Caco-2 (cell line): ENCODE results near the gene ABCF1. TPM values are rescaled to one million over a fixed set of nuclear protein-coding genes. Genes with fewer than 3 reads are reported as not detected.

Source experiments
- BruUV-seq: library from RNA; stranded (reverse); fragments of 400-500 nt; replicated peaks from 2 replicates; lab custom pipeline; 2021; lab: Mats Ljungman, UMichigan
- CTCF ChIA-PET: fragments of 300-600 bp; sonication (Branson Sonifier 250); formaldehyde crosslinking; loops from one replicate; lab custom pipeline; 2022; ENCODE audit warnings: antibody characterized with exemption; lab: Charles Lee
- POLR2A ChIA-PET: fragments of 300-600 bp; sonication (Branson Sonifier 250); formaldehyde crosslinking; loops from one replicate; lab custom pipeline; 2022; ENCODE audit warnings: antibody characterized with exemption; lab: Charles Lee
- DNase-seq, 2 experiments: peaks; one replicate each; pipeline versions ENCODE4 v3.0.0 to v3.0.0-alpha.2; 2020 to 2022
- H3K27me3 ChIP-seq: replicated peaks from 2 replicates; pipeline ENCODE4 v1.6.0; 2011; ENCODE audit warnings: low read length; ENCODE audit not compliant: control insufficient read depth, insufficient read depth
- H3K36me3 ChIP-seq: 2 replicates; pipeline ENCODE4 v1.5.1; 2011; ENCODE audit warnings: low read length; ENCODE audit not compliant: control insufficient read depth, insufficient read depth
- H3K4me1 ChIP-seq: fragments of 250-450 bp; sonication (Bioruptor Pico); 2 replicates; pipeline ENCODE4 v1.5.1; 2020; ENCODE audit warnings: mild to moderate bottlenecking
- H3K4me3 ChIP-seq: 2 replicates; pipeline ENCODE4 v1.5.1; 2011; ENCODE audit warnings: low read depth, mild to moderate bottlenecking, control low read depth, low read length
- H3K9me3 ChIP-seq: fragments of 250-450 bp; sonication (Bioruptor Pico); 2 replicates; pipeline ENCODE4 v1.5.1; 2020; ENCODE audit warnings: mild to moderate bottlenecking, moderate library complexity
- H3K27ac Mint-ChIP-seq: one replicate; pipeline ENCODE4 v1.8.0; 2022; ENCODE audit warnings: mixed read lengths; ENCODE audit not compliant: unreplicated experiment
- H3K27me3 Mint-ChIP-seq: one replicate; pipeline ENCODE4 v1.8.0; 2022; ENCODE audit warnings: mixed read lengths; ENCODE audit not compliant: insufficient read depth, unreplicated experiment
- H3K36me3 Mint-ChIP-seq: one replicate; pipeline ENCODE4 v1.8.0; 2022; ENCODE audit warnings: mild to moderate bottlenecking, mixed read lengths; ENCODE audit not compliant: insufficient read depth, unreplicated experiment
- H3K4me1 Mint-ChIP-seq: one replicate; pipeline ENCODE4 v1.8.0; 2022; ENCODE audit warnings: low read depth, mixed read lengths; ENCODE audit not compliant: unreplicated experiment
- H3K4me3 Mint-ChIP-seq: one replicate; pipeline ENCODE4 v1.8.0; 2022; ENCODE audit warnings: mild to moderate bottlenecking, moderate library complexity, mixed read lengths; ENCODE audit not compliant: unreplicated experiment
- H3K9me3 Mint-ChIP-seq: one replicate; pipeline ENCODE4 v1.8.0; 2022; ENCODE audit warnings: mixed read lengths; ENCODE audit not compliant: unreplicated experiment
- CTCF ChIP-seq, 2 experiments: fragments of 200-600 bp in 1 of 2; IDR thresholded peaks; 1 replicate in 1 of 2; 2 replicates in 1 of 2; pipeline versions ENCODE4 v1.5.1 to v1.8.0; 2011 to 2022; ENCODE audit warnings: antibody characterized with exemption in 1 of 2, control low read depth in 1 of 2, inconsistent platforms in 1 of 2, low read depth in 1 of 2, low read length in 1 of 2, mild to moderate bottlenecking in 1 of 2, moderate library complexity in 1 of 2; ENCODE audit not compliant: insufficient read depth in 1 of 2, severe bottlenecking in 1 of 2, unreplicated experiment in 1 of 2
- intact Hi-C: fragments of 100-400 bp; cut with micrococcal nuclease; formaldehyde crosslinking; loops from one replicate; pipeline ENCODE4 v1.10.0; 2022; ENCODE audit not compliant: unreplicated experiment
- total RNA-seq: library from RNA; stranded (reverse); gene quantifications from 2 replicates; pipeline ENCODE4 v1.2.3, GENCODE V29; 2022

ABCF1 gene
- total RNA-seq, 1 experiment from 2014 or later = 93.7 TPM

- no peak for TF ChIP-seq CTCF (IDR thresholded peaks at IDR 0.05; ENCODE audit: insufficient read depth in 1 of 2, low read depth in 1 of 2, low read length in 1 of 2, severe bottlenecking in 1 of 2, unreplicated experiment in 1 of 2)
- H3K27me3 Mint-ChIP-seq = no peaks in the 10 kb centered on the region
Measured at GRCh38 chr6:30542915-30543314, 28.3 kb upstream of the ABCF1 start.

DNA sequence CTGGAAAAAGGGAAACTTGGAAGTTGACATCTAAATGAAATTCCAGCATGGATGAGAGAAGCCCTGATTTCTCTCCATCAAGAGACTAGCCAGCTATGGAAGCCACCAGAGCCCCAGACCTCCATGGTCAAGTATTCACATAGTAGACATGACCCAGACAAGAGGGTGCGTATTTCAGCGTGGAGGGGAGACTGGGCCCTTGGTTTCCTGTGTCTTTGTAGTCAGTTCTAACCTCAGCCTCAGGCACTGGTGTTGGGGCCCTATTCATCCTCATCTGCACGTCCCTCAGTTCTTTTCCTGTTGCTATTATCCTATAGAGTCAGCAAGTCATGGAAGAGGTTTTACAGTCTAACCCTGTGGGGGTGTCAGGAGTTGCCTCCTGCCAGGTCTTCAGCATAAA, 27.4 kb upstream of the ABCF1 start:
- Histone ChIP-seq H3K36me3 (peaks cover 2% of the 10 kb centered on the region), H3K27me3 (no peaks in the 10 kb centered on the region), H3K4me3 (no peak overlapping the region), H3K9me3 (no peaks in the 10 kb centered on the region), H3K4me1 (no peaks in the 10 kb centered on the region)
- Mint-ChIP-seq H3K27ac (no peak overlapping the region), H3K4me1 (peaks cover 16% of the 10 kb centered on the region), H3K9me3 (no peaks in the 10 kb centered on the region), H3K36me3 (peaks cover 5% of the 10 kb centered on the region), H3K27me3 (no peaks in the 10 kb centered on the region), H3K4me3 (no peak overlapping the region)
- intact Hi-C loops = loop anchor here (1.0 kb wide), 1 partner anchor 62 kb away; no protein-coding TSS in a partner anchor
- no peak for DNase-seq
- CTCF ChIA-PET = interaction anchor here (0.5 to 1.4 kb wide), 2 partner anchors 59 to 1616 kb away, joined by 3 to 16 read pairs; no protein-coding TSS in a partner anchor
- POLR2A ChIA-PET = no interaction called here
- no peak for TF ChIP-seq CTCF (IDR thresholded peaks at IDR 0.05; ENCODE audit: insufficient read depth in 1 of 2, low read depth in 1 of 2, low read length in 1 of 2, severe bottlenecking in 1 of 2, unreplicated experiment in 1 of 2)
- no TSS peak for BruUV-seq

More at GRCh38 chr6:30542915-30543314, 28.3 kb upstream of the ABCF1 start:
- no peaks in the 10 kb centered on the region for H3K9me3 ChIP-seq
- Mint-ChIP-seq H3K4me3 (peak overlapping the region; percentile 69), H3K9me3 (no peaks in the 10 kb centered on the region), H3K4me1 (peaks cover 16% of the 10 kb centered on the region), H3K27ac (no peak overlapping the region), H3K36me3 (peaks cover 5% of the 10 kb centered on the region)
- CTCF ChIA-PET = interaction anchor here (0.6 to 2.4 kb wide), 4 partner anchors 11 to 545 kb away, joined by 3 to 26 read pairs (median 8); no protein-coding TSS in a partner anchor
- no peaks in the 10 kb centered on the region for H3K4me1 ChIP-seq
- no peaks in the 10 kb centered on the region; the same call in 1 of the 2 replicates for H3K36me3 ChIP-seq
- POLR2A ChIA-PET = no interaction called here
- TSS peak; percentile 17 for BruUV-seq
- H3K4me3 ChIP-seq = no peak overlapping the region
- H3K27me3 ChIP-seq = no peaks in the 10 kb centered on the region
- no peak for DNase-seq
- intact Hi-C loops = no loop called here

DNA sequence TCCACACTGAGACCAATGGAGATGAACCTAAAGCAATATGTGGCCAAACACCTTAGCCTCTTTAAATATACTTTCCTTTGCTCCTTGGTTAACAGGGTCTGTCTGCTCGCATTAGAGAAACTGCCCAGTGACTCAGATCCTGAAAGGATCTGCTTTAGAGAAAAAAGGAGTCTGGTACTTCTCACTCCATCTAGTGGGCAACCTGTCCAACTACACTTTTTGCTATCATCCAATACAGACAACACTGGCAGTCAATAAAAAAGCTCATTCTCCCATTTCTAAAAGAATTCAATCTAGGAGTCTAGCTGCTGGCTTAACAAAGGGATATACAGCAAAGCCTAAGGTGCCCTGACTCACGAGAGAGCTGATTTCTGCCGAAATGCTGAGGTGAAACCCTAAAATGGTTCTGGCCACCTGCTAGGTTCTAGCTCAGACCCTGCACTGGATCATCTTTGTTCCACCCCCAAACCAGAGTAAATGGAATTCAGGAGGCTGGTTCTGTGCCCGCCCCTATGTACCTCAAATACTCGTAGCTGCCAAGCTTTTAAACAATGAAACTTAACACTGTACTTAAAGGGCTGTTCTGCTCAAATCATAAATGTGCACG, 26.5 kb upstream of the ABCF1 start:
- H3K36me3 Mint-ChIP-seq = peaks cover 11% of the 10 kb centered on the region
- no peak overlapping the region for H3K4me3 Mint-ChIP-seq
- no peaks in the 10 kb centered on the region for H3K9me3 ChIP-seq
- POLR2A ChIA-PET = interaction anchor here (0.6 kb wide), 1 partner anchor 31 kb away, joined by 5 read pairs; no protein-coding TSS in a partner anchor
- H3K27me3 ChIP-seq = no peaks in the 10 kb centered on the region
- peak; percentile 48 to 68 for TF ChIP-seq CTCF (IDR thresholded peaks at IDR 0.05; ENCODE audit: insufficient read depth in 1 of 2, low read depth in 1 of 2, low read length in 1 of 2, severe bottlenecking in 1 of 2, unreplicated experiment in 1 of 2)
- no peaks in the 10 kb centered on the region for H3K27me3 Mint-ChIP-seq
- peaks cover 4% of the 10 kb centered on the region for H3K36me3 ChIP-seq
- no TSS peak for BruUV-seq
- DNase-seq = peak in 1 of 2 experiments; percentile 43
- H3K9me3 Mint-ChIP-seq = no peaks in the 10 kb centered on the region
- H3K4me1 ChIP-seq = no peaks in the 10 kb centered on the region
- no peak overlapping the region for H3K4me3 ChIP-seq
- intact Hi-C loops = loop anchor here (1.0 kb wide), 1 partner anchor 62 kb away; no protein-coding TSS in a partner anchor
- no peak overlapping the region for H3K27ac Mint-ChIP-seq
- CTCF ChIA-PET = interaction anchor here (0.5 to 2.7 kb wide), 17 partner anchors 11 to 1094 kb away, joined by 3 to 60 read pairs (median 3); partner anchors contain the start of genes DHX16, GNL1 and PRR3
- H3K4me1 Mint-ChIP-seq = peaks cover 16% of the 10 kb centered on the region
